Motor neuron (in vitro differentiated cells): ENCODE results near the gene RNF213. TPM values are rescaled to one million over a fixed set of nuclear protein-coding genes. Genes with fewer than 3 reads are reported as not detected.

Experiments
- ATAC-seq, 8 experiments: fragments of 200-7000 bp; cut with Tn5 transposase; replicated peaks in 6 of 8; 2 replicates each; pipeline ENCODE4 v1.8.0; 2021; ENCODE audit warnings: mild to moderate bottlenecking in 8 of 8, moderate library complexity in 8 of 8
- H3K27ac ChIP-seq, 2 donors: fragments of 250-450 bp; sonication (Bioruptor Pico); 2 replicates each; pipeline ENCODE4 v1.9.0; 2021; ENCODE audit warnings: antibody characterized with exemption in 2 of 2, mild to moderate bottlenecking in 2 of 2, moderate library complexity in 1 of 2
- H3K4me1 ChIP-seq, 2 donors: fragments of 250-450 bp; sonication (Bioruptor Pico); replicated peaks in 1 of 2; 2 replicates each; pipeline ENCODE4 v1.6.1; 2021; ENCODE audit warnings: antibody characterized with exemption in 2 of 2, mild to moderate bottlenecking in 2 of 2, moderate library complexity in 1 of 2
- H3K4me3 ChIP-seq, 5 donors: fragments of 250-450 bp; sonication (Bioruptor Pico); 2 replicates each; pipeline ENCODE4 v1.9.0; 2021; ENCODE audit warnings: antibody characterized with exemption in 5 of 5, mild to moderate bottlenecking in 5 of 5, moderate library complexity in 4 of 5
- WGBS, 10 experiments: fragments of 450-650 bp; shearing (Covaris generic); methylation state at CpG; one replicate each; pipeline ENCODE4 v1.0.0; 2022; 5-methylcytosine and 5-hydroxymethylcytosine counted together
- in situ Hi-C, 9 experiments: fragments of 400-800 bp; cut with MboI; loops; one replicate each; pipeline ENCODE4 v1.15.0; 2021; ENCODE audit warnings: low sequenced_read_pairs in 9 of 9, low pct_unique_long_range_greater_than_20kb in 2 of 9; ENCODE audit not compliant: unreplicated experiment in 9 of 9
- total RNA-seq, 8 experiments: library from RNA; unstranded; fragments of 300-600 nt; gene quantifications; 2 replicates each; pipeline versions ENCODE4 v1.2.3 to v1.2.4, GENCODE V29; 2022

The RNF213 gene
- total RNA-seq, 8 experiments from 2014 or later: 9.2 to 161 (median 29.6) TPM

DNA sequence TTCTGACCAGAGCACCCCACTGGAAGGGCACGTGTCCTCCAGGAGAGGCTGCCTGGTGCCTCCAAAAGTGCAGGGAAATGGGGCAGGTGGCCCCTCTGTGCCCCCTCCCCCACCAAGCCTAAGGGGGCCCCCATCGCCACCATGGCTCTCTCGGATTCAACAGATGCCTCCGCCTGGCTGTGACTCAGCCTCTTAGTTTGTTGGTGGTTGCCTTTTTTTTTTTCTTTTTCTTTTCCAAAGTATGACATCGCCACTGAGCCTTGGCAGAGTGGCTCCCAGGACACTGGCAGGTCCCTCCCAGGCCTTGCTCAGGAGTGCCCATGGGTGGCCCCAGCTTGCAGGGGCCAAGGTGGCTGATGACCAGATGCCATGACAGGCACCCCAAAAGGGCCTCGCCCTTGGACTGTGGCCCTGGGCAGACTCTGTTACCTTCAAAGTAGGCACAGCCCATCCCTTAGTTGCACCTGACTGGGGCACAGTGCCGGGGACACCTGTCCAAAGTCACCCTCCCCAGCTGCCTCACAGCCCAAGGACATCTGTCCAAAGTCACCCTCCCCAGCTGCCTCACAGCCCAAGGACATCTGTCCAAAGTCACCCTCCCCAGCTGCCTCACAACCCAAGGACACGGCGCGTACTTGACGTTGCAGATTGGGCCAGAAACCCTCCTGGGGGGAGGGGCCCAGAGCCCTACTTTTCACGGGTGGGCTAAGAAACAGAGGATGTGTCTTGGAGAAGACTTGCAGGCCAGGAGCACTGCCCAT, 186.2 kb downstream of the RNF213 start:
- peaks cover 20 to 22% of the 10 kb centered on the region in 2 donors for H3K4me1 ChIP-seq
- in situ Hi-C loops: loop anchor here in 2 of 9 experiments (25.0 kb wide), 1 partner anchor 540 kb away; the partner anchor contains the start of gene CHMP6 (in 2 of the 2)
- no peak overlapping the region for H3K4me3 ChIP-seq
- peak in 7 of 8 experiments; percentile 11 to 61 (median 21) for ATAC-seq
- no peak overlapping the region for H3K27ac ChIP-seq
- WGBS, 10 experiments: 0 to 100% (median 50%) methylated on average over 1 to 4 of the region's 12 CpGs; no CpG with 5 or more reads in 4 of the 10 experiments

- in situ Hi-C loops: loop anchor here in 2 of 9 experiments (25.0 kb wide), 1 partner anchor 540 kb away; the partner anchor contains the start of gene CHMP6 (in 2 of the 2)
- no peak overlapping the region for H3K27ac ChIP-seq
- H3K4me3 ChIP-seq: no peak overlapping the region
- no peak for ATAC-seq
- WGBS, 10 experiments: 0 to 67% (median 48%) methylated on average over 1 to 3 of the region's 4 CpGs; no CpG with 5 or more reads in 3 of the 10 experiments
- H3K4me1 ChIP-seq: peaks cover 20 to 22% of the 10 kb centered on the region in 2 donors
These were observed 187.1 kb downstream of the RNF213 start for GRCh38 chr17:80447790-80448189.

Other genes starting within 250 kb of the RNF213 start
- gene TBC1D16, start 225.0 kb upstream of the RNF213 start, total RNA-seq: 10 to 100 TPM; 12.9 to 50.5 (median 33.4) TPM
- gene CCDC40, start 224.2 kb upstream of the RNF213 start, total RNA-seq: 10 to 100 TPM in 3 of 8 experiments, 1 to 10 TPM in 5; 2.3 to 23.0 (median 8.2) TPM
- gene GAA, start 159.3 kb upstream of the RNF213 start, total RNA-seq: 10 to 100 TPM; 16.1 to 66.3 (median 35.8) TPM
- gene EIF4A3, start 113.7 kb upstream of the RNF213 start, total RNA-seq: 100 to 1,000 TPM in 4 of 8 experiments, 10 to 100 TPM in 4; 63.4 to 192 (median 95.1) TPM
- 1 to 10 TPM in 5 of 8 experiments, under 1 TPM in 3; 0.50 to 6.1 (median 2.0) TPM for gene CARD14, start 90.8 kb upstream of the RNF213 start, total RNA-seq
- gene SGSH, start 40.5 kb upstream of the RNF213 start, total RNA-seq: 10 to 100 TPM in 5 of 8 experiments, 1 to 10 TPM in 3; 5.5 to 56.6 (median 11.2) TPM
- 10 to 100 TPM in 7 of 8 experiments, 1 to 10 TPM in 1; 9.1 to 41.3 (median 18.1) TPM for gene SLC26A11, start 40.4 kb upstream of the RNF213 start, total RNA-seq
- gene ENDOV, start 154.3 kb downstream of the RNF213 start, total RNA-seq: 10 to 100 TPM; 15.9 to 36.0 (median 21.3) TPM
- 1 to 10 TPM in 4 of 8 experiments, under 1 TPM in 4; 0.61 to 2.9 (median 0.96) TPM for gene NPTX1, start 215.8 kb downstream of the RNF213 start, total RNA-seq